ENCODE data around the gene FXYD3. TPM values are rescaled to one million over a fixed set of nuclear protein-coding genes. Genes with fewer than 3 reads are reported as not detected.

The FXYD3 gene
- total RNA-seq, 1 donor from 2014 or later = not detected

- DNase-seq (ENCODE audit: low read depth in 2 of 2) = no peak
Measured at GRCh38 chr19:35157431-35157830, 41.8 kb downstream of the FXYD3 start.

GRCh38 chr19:35159606-35160005, 44.0 kb downstream of the FXYD3 start:
- no peak for DNase-seq (ENCODE audit: low read depth in 2 of 2)

GRCh38 chr19:35160629-35161433, 45.2 kb downstream of the FXYD3 start:
- no peak for DNase-seq (ENCODE audit: low read depth in 2 of 2)

GRCh38 chr19:35161434-35161743, 45.8 kb downstream of the FXYD3 start:
- no peak for DNase-seq (ENCODE audit: low read depth in 2 of 2)

- DNase-seq (ENCODE audit: low read depth in 2 of 2) = no peak
Measured at GRCh38 chr19:35162471-35163326, 47.1 kb downstream of the FXYD3 start.

GRCh38 chr19:35164418-35164817, 48.8 kb downstream of the FXYD3 start:
- DNase-seq (ENCODE audit: low read depth in 2 of 2) = no peak

- DNase-seq (ENCODE audit: low read depth in 2 of 2) = no peak
Measured at GRCh38 chr19:35165200-35166058, 49.8 kb downstream of the FXYD3 start.

GRCh38 chr19:35166100-35167063, 50.8 kb downstream of the FXYD3 start:
- no peak for DNase-seq (ENCODE audit: low read depth in 2 of 2)

- no peak for DNase-seq (ENCODE audit: low read depth in 2 of 2)
Measured at GRCh38 chr19:35167251-35168119, 51.9 kb downstream of the FXYD3 start.

GRCh38 chr19:35168196-35168595, 52.6 kb downstream of the FXYD3 start:
- no peak for DNase-seq (ENCODE audit: low read depth in 2 of 2)

- DNase-seq (ENCODE audit: low read depth in 2 of 2) = no peak
Measured at GRCh38 chr19:35169221-35169995, 53.8 kb downstream of the FXYD3 start.

- DNase-seq (ENCODE audit: low read depth in 2 of 2) = no peak
Measured at GRCh38 chr19:35170359-35171061, 54.9 kb downstream of the FXYD3 start.

GRCh38 chr19:35171730-35172129, 56.1 kb downstream of the FXYD3 start:
- DNase-seq (ENCODE audit: low read depth in 2 of 2) = peak in 1 of 2 donors; percentile 9

Other genes with a start within 250 kb of the FXYD3 start
- gene ZNF30, start 188.9 kb upstream of the FXYD3 start, total RNA-seq = 4.1 and 5.4 TPM in 2 replicates
- 25.9 and 44.5 TPM in 2 replicates for gene ZNF792, start 151.6 kb upstream of the FXYD3 start, total RNA-seq
- 21.1 and 42.1 TPM in 2 replicates for gene GRAMD1A, start 115.5 kb upstream of the FXYD3 start, total RNA-seq
- 5.0 and 5.2 TPM in 2 replicates for gene SCN1B, start 85.4 kb upstream of the FXYD3 start, total RNA-seq
- under 0.01 TPM in 1 of 2 replicates, not detected in the other for gene HPN, start 74.1 kb upstream of the FXYD3 start, total RNA-seq
- gene LGI4, start 19.2 kb downstream of the FXYD3 start, total RNA-seq = not detected in 2 replicates
- not detected in 2 replicates for gene FXYD1, start 23.0 kb downstream of the FXYD3 start, total RNA-seq
- gene FXYD7, start 27.4 kb downstream of the FXYD3 start, total RNA-seq = not detected in 2 replicates
- 17.1 and 22.4 TPM in 2 replicates for gene FXYD5, start 38.9 kb downstream of the FXYD3 start, total RNA-seq
- gene FAM187B, start 112.9 kb downstream of the FXYD3 start, total RNA-seq = not detected in 2 replicates
- 0.25 and 0.26 TPM in 2 replicates for gene LSR, start 133.2 kb downstream of the FXYD3 start, total RNA-seq
- 32.6 and 51.1 TPM in 2 replicates for gene USF2, start 153.1 kb downstream of the FXYD3 start, total RNA-seq
- gene HAMP, start 166.7 kb downstream of the FXYD3 start, total RNA-seq = under 0.01 and 0.26 TPM in 2 replicates
- 0.63 TPM in 1 of 2 replicates, not detected in the other for gene MAG, start 176.3 kb downstream of the FXYD3 start, total RNA-seq
- 0.13 and 0.38 TPM in 2 replicates for gene CD22, start 213.4 kb downstream of the FXYD3 start, total RNA-seq
- not detected in 2 replicates for gene FFAR1, start 232.1 kb downstream of the FXYD3 start, total RNA-seq
- gene FFAR3, start 242.6 kb downstream of the FXYD3 start, total RNA-seq = not detected in 2 replicates